ENCODE measurements around the gene KLHL1.

DNA sequence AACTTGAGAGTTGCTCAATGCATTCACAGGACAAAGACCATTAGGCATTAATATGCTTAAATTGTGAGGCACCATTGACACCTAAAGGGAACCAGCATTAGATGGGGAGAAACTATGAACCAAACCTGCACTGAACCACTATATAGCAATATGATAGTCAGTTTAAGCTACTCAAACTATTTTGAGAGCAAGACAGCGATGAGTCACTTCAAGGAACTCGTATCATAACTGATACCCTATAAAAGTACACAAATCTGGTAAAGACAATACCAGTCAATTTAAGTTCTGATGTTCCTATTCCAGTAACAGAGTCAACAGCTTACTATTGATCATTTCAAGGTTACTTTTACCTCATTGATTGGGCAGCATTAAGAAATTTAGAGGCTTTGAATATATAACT, 151.9 kb downstream of the KLHL1 start:
- TF ChIP-seq, protein P1, sequence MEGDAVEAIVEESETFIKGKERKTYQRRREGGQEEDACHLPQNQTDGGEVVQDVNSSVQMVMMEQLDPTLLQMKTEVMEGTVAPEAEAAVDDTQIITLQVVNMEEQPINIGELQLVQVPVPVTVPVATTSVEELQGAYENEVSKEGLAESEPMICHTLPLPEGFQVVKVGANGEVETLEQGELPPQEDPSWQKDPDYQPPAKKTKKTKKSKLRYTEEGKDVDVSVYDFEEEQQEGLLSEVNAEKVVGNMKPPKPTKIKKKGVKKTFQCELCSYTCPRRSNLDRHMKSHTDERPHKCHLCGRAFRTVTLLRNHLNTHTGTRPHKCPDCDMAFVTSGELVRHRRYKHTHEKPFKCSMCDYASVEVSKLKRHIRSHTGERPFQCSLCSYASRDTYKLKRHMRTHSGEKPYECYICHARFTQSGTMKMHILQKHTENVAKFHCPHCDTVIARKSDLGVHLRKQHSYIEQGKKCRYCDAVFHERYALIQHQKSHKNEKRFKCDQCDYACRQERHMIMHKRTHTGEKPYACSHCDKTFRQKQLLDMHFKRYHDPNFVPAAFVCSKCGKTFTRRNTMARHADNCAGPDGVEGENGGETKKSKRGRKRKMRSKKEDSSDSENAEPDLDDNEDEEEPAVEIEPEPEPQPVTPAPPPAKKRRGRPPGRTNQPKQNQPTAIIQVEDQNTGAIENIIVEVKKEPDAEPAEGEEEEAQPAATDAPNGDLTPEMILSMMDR (IDR thresholded peaks at IDR 0.05; ENCODE audit: poor library complexity, severe bottlenecking): no peak
- TF ChIP-seq POLR2AphosphoS5 (IDR thresholded peaks at IDR 0.05) (no peak), EZH2 (IDR thresholded peaks at IDR 0.05; ENCODE audit: borderline replicate concordance, insufficient read depth, low read length, poor library complexity, severe bottlenecking) (no peak), RAD21 (conservative IDR thresholded peaks at IDR 0.05) (no peak), MXI1 (conservative IDR thresholded peaks at IDR 0.05; ENCODE audit: poor library complexity, severe bottlenecking) (no peak), TAF1 (IDR thresholded peaks at IDR 0.05; ENCODE audit: low read depth) (no peak), EP300 (conservative IDR thresholded peaks at IDR 0.05; ENCODE audit: poor library complexity, severe bottlenecking) (no peak)

Data from neural cell (in vitro differentiated cells).